WTC11 (cell line): ENCODE data around the gene CBFA2T2.

ENCODE experiments used
- ESRRA ChIP-seq: sonication (generic); formaldehyde crosslinking; IDR thresholded peaks from 2 replicates; pipeline ENCODE4 v1.8.1; 2022; ENCODE audit warnings: mild to moderate bottlenecking, missing genetic modification reagents, borderline replicate concordance
- NR1H2 ChIP-seq: sonication (generic); formaldehyde crosslinking; IDR thresholded peaks from 2 replicates; pipeline ENCODE4 v1.9.0; 2021; ENCODE audit warnings: mild to moderate bottlenecking, moderate library complexity, missing genetic modification reagents
- TF ChIP-seq, protein P1 (sequence below): sonication (generic); formaldehyde crosslinking; IDR thresholded peaks from 2 replicates; pipeline ENCODE4 v1.8.1; 2022; ENCODE audit warnings: low read depth, missing genetic modification reagents, borderline replicate concordance
- TF ChIP-seq, protein P2 (sequence below): fragments of 200-600 bp; IDR thresholded peaks from 2 replicates; pipeline ENCODE4 v1.8.0; 2022; ENCODE audit warnings: antibody characterized with exemption
- TF ChIP-seq, protein P3 (sequence below): sonication (generic); formaldehyde crosslinking; IDR thresholded peaks from 2 replicates; pipeline ENCODE4 v1.8.1; 2022; ENCODE audit warnings: mild to moderate bottlenecking, missing genetic modification reagents, moderate library complexity, borderline replicate concordance

- TF ChIP-seq, protein P1, sequence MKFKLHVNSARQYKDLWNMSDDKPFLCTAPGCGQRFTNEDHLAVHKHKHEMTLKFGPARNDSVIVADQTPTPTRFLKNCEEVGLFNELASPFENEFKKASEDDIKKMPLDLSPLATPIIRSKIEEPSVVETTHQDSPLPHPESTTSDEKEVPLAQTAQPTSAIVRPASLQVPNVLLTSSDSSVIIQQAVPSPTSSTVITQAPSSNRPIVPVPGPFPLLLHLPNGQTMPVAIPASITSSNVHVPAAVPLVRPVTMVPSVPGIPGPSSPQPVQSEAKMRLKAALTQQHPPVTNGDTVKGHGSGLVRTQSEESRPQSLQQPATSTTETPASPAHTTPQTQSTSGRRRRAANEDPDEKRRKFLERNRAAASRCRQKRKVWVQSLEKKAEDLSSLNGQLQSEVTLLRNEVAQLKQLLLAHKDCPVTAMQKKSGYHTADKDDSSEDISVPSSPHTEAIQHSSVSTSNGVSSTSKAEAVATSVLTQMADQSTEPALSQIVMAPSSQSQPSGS (CRISPR knock-in tag) = no peak
- TF ChIP-seq NR1H2 (CRISPR knock-in tag) (no peak), ESRRA (CRISPR knock-in tag) (no peak)
- TF ChIP-seq, protein P2, sequence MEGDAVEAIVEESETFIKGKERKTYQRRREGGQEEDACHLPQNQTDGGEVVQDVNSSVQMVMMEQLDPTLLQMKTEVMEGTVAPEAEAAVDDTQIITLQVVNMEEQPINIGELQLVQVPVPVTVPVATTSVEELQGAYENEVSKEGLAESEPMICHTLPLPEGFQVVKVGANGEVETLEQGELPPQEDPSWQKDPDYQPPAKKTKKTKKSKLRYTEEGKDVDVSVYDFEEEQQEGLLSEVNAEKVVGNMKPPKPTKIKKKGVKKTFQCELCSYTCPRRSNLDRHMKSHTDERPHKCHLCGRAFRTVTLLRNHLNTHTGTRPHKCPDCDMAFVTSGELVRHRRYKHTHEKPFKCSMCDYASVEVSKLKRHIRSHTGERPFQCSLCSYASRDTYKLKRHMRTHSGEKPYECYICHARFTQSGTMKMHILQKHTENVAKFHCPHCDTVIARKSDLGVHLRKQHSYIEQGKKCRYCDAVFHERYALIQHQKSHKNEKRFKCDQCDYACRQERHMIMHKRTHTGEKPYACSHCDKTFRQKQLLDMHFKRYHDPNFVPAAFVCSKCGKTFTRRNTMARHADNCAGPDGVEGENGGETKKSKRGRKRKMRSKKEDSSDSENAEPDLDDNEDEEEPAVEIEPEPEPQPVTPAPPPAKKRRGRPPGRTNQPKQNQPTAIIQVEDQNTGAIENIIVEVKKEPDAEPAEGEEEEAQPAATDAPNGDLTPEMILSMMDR = no peak
- TF ChIP-seq, protein P3, sequence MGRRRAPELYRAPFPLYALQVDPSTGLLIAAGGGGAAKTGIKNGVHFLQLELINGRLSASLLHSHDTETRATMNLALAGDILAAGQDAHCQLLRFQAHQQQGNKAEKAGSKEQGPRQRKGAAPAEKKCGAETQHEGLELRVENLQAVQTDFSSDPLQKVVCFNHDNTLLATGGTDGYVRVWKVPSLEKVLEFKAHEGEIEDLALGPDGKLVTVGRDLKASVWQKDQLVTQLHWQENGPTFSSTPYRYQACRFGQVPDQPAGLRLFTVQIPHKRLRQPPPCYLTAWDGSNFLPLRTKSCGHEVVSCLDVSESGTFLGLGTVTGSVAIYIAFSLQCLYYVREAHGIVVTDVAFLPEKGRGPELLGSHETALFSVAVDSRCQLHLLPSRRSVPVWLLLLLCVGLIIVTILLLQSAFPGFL (CRISPR knock-in tag) = no peak
These were observed 70.1 kb downstream of the CBFA2T2 start for GRCh38 chr20:33560026-33560425.
